Lung microvascular endothelial cell (primary cell): ENCODE results near the gene SH2D3C. TPM values are rescaled to one million over a fixed set of nuclear protein-coding genes. Genes with fewer than 3 reads are reported as not detected.
"Not testable (repeated sequence)": the region's sequence is repeated elsewhere in the genome, so short reads cannot be mapped to it uniquely, and the experiment has no call there.

Experiments
- DNase-seq, 2 donors: peaks; one replicate each; pipeline versions ENCODE4 v3.0.0 to v3.0.0-alpha.2; 2010; ENCODE audit warnings: low read depth in 2 of 2
- total RNA-seq: library from RNA; depleted of rRNA; stranded (reverse); fragments of >200 nt; gene quantifications from 2 replicates; pipeline ENCODE4 v1.2.1, GENCODE V29; 2014

SH2D3C gene
- total RNA-seq, 1 donor from 2014 or later: 72.6 TPM

DNA sequence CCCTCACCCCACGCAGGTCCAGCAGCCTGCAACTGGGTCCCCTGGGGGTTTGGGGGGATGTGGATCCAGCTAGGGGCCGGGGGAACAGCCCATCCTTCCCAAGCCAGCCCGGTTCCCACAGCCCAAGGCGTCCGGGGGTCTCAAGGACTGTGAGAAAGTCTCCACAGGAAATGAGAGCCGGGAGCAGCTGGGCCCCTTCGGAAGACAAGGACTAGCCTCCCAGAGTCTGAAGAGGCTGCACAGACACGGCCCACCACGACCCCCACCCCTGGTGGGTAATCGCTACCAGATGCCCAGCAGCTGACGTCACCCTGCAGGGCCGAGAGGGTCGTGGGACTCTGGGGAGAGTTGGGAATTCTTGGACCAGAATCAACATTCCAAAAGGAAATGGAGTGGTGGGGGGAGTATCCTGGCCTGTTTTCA lies 10.5 kb downstream of the SH2D3C start:
- DNase-seq: peak; percentile 89 to 91

DNA sequence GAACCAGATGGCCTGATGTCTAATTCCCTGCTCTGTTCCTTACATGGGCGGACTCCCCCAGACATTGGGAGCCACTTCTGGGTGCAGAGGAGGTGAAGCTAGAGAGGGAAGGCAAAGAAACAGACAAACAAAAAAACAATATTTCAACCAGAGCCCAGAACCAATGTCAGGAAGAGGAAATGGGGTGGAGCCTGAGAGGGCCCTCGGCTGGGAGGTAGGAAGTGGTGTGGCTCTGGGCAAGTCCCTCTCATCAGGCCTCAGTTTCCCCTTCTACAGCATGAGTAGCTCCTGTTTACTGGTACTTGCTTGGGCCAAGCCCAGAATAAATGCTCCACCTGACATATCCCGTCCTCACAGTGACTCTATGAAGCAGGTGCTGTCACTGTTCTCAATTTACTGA lies 11.1 kb downstream of the SH2D3C start:
- peak; percentile 37 to 53 for DNase-seq

DNA sequence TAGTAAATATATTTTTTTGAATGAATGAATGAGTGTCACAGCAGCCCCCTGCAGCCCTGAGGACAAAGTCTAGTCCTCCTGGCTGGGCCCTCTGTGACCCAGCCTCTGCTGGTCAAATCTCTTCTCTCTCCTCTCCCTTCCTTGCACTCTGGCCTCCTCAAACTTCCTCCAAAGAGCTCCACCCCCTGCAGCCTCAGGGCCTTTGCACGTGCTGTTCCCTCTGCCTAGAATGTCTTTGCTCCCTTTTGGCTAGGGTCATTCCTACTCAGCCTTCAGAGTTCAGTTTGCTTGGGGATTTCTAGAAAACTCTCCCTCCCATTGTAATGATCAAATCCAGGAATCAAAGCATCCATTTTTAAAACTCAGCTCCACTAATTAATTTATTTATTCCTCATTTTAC lies 13.0 kb downstream of the SH2D3C start:
- DNase-seq: no peak

DNA sequence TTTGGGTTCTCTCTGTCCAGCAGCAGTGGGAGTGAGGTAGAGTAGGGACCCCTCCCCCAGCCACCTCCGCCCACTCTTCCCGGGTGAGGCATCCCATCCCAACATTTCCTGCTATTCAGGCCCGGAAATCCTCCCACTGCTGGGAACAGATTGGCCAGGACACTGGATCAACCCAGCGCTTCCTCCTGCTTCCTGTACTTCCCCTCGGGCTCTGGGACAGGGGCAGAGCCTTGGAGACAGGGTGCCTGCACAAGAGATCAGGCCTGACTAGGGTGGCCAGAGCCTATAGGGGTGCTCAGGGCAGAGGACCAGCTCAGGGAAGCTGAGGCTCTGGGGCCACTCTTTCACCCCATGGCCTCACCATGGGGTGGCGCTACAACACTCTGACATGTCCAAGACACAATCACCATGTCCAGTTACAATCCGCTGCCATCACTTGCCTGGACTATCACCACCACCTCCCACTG lies 14.5 kb downstream of the SH2D3C start:
- DNase-seq: peak; percentile 87 to 92

DNA sequence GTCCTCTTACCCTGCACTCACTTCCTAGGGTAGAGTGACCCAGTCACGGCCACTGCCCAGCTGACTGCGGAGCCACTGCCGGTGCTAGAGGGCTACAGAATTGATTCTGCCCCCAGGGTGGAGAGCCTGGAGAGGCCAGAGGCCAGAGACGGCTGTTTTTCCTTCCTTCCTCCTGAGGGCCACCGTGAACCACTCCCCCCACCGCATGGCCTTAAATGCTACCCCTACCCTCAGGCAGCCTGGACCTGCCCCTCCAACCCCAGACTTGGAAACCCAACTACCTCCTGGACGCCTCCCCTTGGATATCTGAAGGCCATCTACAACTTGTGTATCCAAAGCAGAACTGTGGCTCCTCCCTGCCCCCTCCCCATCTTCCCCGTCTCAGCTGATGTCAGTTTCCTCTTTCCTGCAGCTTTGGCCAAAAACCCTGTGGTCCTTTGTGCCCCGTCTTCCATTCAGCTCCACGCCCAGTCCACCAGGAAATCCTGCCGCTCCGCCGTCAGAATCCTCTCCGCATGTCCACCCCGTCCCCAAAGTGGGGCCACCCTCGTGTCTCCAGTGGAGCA lies 16.3 kb downstream of the SH2D3C start:
- peak; percentile 72 to 89 for DNase-seq

DNA sequence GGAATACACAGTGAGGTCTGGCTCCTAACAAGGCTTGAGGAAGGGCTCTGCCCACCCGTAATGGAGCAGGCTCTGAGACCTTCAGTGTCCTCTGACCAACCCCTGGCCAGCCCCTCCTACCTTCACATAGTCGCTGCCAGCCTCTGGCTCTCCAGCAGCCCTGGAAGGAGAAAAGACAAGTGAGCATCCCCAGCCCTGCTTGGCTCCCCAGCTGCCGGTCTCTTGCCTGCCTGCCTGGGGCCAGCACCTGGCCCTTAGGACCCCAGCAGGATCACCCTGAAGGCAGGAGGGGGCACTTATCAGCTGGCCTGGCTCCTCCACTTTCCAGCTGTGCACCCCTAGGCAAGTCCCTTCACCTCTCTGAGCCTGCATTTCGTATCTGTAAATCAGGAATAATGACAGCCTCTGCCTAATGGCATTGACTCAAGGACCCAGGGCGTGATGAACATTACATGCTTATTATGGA lies 16.9 kb downstream of the SH2D3C start:
- no peak for DNase-seq

DNA sequence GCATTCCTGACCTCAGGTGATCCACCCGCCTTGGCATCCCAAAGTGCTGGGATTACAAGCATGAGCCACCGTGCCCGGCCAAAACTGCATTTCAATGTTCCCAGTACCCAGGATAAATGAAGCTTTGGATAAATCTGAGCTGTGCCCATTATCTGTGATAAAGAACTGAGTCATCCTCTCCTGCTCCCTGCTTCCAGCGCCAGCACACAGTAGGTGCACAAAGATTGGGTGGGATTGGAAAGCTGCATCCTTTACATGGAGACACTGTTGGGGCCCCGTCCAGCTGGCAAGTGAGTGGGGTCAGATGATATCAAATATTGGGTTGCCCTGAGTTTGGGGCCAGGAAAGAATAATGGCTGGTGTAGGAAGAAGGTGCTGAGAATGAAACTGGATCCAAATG lies 17.4 kb downstream of the SH2D3C start:
- DNase-seq: no peak

DNA sequence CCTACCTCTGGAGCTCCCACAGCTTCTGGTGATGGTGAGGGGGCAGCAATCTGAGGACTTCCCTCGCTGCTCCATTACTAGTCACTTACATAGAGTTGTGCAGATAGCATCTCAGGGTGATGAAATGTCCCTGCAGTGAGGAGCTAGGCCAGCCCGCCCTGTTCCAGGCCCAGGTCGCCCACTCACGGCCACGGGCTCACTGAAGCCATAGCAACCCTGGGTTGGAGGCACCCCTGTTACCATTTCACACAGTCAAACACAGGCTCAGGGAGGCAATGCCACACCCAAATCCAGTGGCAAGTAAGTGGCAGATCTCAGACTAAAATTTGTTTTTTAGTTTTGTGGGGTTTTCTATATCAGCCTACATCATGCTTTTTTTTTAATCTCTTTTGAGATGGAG lies 19.6 kb downstream of the SH2D3C start:
- DNase-seq: no peak

DNA sequence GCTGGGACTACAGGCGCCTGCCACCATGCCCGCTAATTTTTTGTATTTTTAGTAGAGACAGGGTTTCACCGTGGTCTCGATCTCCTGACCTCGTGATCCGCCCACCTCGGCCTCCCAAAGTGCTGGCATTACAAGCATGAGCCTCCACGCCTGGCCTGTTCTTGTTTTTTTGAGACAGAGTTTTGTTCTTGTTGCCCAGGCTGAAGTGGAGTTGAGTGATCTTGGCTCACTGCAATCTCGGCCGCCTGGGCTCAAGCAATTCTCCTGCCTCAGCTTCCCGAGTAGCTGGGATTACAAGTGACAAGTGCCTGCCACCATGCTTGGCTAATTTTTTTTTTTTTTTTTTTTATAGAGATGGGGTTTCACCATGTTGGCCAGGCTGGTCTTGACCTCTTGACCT lies 21.7 kb downstream of the SH2D3C start:
- DNase-seq: not testable (repeated sequence)

DNA sequence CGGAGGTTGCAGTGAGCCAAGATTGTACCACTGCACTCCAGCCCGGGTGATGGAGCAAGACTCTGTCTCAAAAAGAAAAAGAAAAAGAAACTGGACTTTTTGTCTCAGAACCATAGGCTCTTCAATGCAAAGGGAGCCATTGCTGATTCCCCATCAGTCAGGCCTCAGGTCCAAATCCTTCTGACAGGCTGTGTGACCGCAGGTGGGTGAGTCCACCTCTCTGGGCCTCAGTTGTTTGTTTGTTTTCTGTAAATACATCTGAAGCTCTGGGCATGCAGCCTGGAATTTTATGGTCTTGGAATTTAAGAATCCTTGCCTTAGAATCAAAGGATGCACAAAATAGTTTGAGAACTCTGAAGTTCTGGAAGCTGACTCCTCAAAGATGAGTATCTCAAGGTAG lies 22.2 kb downstream of the SH2D3C start:
- DNase-seq: no peak

DNA sequence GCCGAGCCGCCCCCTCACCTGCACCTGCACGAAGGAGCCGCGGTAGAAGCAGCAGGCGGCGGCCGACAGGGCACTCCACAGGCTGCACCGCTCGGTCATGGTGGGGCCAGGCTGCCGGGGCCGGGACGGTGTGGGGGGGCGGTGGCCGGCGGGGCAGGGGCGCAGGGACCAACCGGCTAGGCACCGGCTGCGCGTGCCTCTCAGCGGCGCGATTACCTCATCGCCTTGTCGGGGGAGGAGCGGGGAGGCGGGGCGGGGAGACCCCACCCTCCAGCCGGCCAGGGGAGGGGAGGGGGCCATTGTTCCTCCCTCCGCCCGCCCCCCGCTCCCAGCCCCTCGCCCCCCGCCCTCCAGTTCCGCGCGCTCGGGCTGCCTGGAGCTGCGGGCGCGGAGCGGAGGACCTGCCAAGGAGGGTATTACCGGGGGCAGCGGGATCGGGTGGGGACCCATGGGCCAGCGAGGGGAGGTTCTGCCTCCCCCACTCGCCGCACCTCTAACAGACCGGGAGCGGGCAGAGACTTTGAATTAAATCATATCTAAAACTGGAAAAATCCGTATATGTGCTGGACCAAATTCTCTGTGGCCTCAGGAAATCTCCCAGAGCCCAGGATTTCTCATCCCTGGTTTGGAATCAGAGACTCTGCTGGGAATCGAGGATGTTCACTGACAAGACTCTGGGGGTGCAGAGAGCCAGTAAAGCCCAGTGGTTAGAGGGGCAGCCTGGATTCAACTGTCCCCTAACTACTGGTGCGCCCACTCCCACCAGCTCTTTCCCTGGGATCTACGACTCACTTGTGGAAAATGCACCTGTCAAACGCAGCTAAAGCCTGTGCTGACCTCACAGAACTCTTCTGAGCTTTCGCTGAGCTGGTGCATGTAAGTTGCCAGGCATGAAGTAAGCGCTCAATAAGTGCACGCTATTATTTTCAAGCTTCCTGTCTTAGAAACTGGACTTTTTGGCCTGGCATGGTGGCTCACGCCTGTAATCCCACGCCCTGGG lies 23.1 kb downstream of the SH2D3C start:
- DNase-seq: peak; percentile 46 to 73

DNA sequence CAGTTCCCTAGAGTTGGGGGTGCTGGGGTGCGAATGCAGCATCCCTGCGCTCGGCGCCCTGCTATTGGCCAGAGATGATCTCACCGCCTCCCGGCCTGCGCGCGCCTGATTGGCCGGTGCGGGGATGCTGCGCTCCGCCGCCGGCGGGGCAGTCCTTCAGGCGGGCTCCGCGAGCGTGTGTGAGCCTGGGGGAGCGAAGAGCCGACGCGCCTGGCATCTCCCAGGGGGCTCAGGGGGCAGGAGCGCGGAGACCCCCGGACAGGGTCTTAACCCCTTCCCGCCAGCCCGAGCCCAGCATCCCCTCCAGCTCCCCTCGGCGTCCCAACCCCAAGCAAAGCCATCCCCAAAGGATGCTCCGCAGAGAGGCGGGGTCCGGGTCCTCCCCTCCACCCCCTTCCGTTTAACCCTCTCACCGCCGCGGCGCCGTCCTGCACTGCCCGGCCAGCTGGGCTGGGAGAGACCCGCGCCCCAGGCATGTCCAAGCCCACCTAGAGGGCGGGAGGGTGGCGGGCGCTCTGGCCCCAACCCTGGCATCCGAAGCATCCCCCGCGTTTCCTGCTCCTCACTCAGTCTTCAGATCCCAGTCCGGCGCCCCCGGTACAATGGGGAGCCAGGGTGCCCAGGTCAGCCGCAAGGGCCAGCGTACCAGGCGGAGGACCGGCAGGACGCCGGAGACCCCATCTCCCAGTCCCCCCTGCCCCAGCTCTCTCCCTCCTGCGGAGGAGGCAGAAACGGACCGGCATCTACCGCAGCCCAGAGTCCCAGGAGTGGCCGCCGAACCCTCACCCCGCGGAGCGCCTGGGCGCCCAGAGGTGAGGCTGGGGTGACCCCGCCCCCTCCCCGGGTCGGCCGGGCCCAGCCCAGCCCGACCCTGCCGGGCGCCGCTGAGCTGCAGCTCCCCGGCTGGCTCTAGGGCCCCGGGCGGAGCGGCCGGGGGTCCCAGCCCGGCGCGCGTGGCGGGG lies 24.1 kb downstream of the SH2D3C start:
- no peak for DNase-seq

DNA sequence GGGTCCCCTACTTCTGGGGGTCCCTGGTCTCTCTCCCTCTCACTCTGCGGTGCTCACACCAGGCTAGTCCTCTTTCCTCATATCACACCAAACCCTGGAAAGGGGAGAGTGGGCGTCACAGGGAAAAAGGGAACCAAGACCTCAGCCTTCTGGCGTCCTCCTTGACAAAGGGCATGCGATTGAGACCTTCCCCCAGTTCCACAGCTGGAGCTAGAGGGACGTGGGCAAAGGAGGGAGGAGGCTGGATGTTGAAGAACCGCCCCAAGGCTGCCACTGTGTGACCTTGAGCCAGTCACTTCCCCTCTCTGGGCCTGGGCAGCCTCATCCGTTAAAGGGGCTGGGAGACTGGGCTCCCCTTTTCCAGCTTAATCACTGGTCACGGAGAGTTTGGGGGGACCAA lies 24.8 kb downstream of the SH2D3C start:
- DNase-seq: no peak

DNA sequence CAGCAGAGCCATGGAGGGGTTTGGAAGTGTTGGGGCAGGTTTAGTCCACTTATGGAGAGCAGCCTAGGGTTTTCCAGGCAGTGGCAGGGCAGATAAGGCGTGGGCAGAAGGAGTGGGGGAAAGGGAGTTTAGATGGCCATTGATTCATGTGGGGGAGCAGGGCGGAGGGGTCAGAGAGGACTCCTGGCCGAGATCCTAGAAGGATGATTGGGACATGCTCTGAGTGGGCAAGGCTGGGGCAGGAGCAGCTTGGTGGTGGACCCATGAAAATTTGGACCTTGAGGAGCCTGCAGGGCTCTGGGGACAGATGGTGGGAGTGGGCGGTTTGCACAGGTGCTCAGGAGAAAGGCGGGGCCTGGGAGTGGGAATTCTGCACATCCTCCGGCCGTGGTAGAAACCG lies 25.3 kb downstream of the SH2D3C start:
- DNase-seq: no peak

DNA sequence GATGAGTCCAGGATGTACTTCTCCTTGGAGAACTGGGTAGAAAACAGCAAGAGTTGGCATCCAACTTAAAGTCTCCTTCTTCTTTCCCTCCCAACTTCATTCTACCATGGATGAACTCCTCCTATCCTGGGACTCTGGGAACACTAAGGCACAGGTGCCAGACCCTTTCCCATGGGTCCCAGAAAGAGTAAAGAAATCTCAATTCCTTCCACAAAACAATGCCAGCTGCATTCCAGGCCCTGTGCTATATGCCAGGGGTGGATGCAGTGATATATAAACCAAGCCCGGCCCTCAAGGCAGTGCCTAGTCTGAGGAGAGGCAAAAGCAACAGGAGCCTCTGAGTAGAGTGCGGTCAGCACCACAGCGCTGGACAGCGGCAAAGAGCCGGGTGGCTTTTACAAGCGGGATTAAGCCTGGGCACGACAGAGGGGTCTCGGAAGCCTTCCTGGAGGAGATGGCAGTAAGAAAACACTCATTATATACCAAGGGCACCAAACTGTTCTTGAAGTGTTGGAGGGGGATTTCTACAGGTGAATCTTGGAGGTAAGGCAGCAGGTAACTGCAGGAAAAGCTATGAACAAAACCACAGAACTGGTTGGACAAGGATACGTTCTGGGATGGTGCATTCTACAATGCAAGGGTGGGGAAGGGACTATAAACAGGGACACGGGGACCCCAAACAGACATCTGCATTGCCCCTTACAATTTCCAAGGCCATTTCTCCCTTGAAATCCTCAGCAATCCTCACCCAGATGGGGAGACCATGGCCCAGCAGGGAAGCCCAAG lies 27.0 kb downstream of the SH2D3C start:
- DNase-seq: peak in 1 of 2 donors; percentile 41

DNA sequence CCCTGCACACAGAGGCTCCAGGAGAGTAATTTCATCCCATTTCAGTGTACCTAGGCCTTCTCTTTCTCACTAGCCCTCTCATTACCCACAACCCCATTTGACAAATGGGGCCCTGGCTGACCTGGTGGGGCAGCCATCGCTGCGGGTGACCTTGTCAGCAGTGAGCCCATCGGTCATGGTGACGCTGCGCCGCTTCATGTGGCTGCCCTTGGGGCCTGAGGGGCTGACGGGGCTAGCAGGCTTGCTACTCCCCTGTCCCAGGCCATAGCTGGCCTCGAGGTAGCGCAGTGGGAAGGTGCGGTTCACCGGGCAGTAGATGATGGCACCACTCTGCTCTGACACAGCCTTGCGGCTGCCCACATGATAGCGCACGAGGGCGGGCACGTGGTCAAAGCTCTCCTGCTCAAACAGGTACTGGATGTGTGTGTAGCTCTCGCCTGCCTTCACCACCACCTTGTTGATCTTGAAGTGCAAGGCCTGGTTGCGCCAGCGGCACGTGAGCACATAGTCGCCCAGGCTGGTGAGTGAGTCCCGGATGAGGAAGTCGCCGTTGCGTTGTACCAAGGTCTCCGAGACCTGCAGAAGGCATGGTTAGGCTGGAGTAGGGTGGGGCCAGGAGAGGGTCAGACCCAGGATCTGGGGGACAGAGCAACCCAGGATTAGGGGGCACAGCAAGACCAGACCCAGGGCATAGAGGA lies 29.2 kb downstream of the SH2D3C start:
- DNase-seq: no peak

DNA sequence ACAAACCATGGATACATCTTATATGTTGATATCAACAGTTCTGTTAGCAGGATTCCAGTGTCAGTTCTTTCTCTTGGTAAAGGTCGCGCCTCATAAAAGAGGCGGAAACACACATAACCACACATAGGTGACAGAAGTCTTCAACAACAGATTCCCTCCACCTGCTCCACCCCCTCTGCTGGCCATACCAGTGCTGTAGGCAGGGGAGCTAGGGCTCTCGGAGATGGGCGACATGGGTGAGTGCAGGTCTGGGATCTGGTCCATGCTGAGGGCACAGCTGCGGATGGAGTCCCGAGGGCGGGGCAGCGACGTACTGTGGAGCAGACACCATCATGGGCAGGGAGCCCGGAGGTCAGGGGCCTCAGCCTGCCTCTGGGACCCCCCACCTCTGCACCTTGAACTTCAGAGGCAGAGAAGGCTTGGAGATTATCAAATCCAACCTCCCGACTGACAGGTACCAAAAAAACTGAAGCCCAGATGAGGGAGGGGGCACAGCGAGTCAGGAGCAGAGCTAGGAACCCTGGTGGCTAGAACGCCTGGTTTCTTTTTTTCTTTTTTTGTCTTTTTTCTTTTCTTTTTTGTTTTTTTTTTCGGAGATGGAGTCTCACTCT lies 31.4 kb downstream of the SH2D3C start:
- no peak for DNase-seq

DNA sequence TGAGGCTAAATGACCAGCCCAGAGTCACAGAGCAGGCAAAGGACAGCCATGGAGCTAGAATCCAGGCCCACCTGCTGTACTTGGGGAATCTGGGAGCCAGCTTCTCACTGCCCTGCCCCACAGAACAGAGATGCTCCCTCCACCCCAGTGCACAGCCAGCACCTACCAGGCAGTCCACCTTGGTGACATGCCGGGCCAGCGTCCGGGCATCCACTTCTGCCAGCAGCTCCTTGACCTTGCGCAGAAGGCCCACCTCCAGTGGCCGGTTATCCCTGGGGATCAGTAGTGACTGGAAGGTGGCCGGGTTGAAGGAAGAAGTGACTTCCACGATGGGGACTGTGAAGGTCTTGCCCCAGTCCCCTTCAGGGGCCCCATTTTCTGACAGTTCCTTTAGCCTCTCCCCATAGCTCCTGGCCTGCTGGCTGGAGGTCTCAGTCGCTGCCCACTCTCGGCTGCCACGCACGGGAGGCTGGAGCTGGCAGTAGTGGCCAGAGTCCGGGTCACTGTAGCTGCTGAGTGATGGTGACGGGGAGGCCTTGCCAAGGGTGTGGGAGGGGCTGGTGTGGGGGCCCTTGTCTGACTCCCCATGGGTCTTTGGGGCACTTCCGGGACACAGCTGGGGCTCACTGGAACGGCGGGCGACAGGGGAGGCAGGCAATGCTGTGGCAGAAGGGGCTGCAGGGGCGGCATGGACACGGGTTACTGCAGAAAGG lies 33.9 kb downstream of the SH2D3C start:
- no peak for DNase-seq
